ENCODE measurements around the gene MAGI2.

Gene MAGI2

DNA sequence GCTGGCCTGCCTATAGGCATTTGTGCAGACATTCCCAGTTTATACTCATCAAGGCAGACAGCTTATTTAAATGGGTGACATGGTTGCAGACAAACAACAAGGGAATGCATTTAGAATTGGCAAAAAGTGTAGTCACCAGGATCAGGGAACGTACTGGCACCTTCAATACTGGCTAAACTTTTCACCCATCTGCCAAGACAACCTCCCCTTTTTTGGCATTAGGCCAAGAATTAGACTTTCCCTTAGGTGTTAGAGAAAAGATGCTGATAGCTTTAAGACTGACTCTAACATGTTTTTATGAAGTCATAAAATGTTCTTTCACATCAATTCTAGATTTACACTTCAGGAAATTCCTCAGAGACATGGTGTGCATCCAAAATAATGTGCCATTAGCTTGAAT is 1289.0 kb downstream of the MAGI2 start:
- DNase-seq, result no peak

DNA sequence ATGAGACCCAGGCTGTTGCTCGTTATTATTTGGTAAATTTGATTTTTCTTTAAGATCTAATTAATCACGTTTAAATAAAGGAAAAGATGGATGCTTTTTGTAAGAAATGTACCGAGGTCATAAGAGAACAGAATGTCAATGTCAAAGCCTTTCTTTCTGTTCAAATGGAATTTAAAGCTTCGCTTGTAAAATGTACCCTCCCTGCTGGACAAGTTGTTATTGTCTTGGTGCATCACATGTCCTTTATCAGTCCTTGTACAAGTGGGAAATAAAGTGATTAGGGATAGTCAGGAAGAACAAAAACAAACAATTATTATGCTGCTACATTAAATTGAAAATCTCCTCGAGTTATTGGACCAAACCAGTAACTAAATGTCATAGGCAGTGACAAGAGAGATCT is 1291.7 kb downstream of the MAGI2 start:
- DNase-seq, result no peak

- no peak for DNase-seq
Measured at GRCh38 chr7:78159545-78159944, 1293.9 kb downstream of the MAGI2 start.

DNA sequence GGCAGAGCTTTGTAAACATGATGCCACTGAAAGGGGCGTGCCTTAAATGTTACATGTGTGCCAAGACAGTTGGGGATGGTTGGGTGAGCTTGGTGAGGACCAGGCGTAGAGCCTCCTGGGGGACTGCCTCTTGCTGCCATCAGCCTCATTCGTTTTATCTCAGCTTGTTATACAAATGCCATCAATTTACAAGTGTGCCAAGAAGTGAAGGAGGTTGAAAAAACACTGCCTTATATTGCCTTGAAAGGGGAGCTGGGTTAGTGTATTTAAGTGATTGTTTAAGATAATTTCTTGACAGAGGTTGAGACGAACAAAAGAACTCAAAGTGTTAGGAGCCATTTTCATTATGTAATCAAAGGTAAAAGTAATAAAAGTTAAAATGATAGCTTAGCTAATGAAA is 1300.2 kb downstream of the MAGI2 start:
- no peak for DNase-seq

GRCh38 chr7:78151229-78151628 is 1302.2 kb downstream of the MAGI2 start:
- no peak for DNase-seq

GRCh38 chr7:78149787-78150186 is 1303.7 kb downstream of the MAGI2 start:
- no peak for DNase-seq

GRCh38 chr7:78148166-78148894 is 1305.1 kb downstream of the MAGI2 start:
- DNase-seq, result no peak

GRCh38 chr7:78146546-78146945 is 1306.9 kb downstream of the MAGI2 start:
- no peak for DNase-seq

- DNase-seq, result no peak
Measured at GRCh38 chr7:78143661-78144060, 1309.8 kb downstream of the MAGI2 start.

DNA sequence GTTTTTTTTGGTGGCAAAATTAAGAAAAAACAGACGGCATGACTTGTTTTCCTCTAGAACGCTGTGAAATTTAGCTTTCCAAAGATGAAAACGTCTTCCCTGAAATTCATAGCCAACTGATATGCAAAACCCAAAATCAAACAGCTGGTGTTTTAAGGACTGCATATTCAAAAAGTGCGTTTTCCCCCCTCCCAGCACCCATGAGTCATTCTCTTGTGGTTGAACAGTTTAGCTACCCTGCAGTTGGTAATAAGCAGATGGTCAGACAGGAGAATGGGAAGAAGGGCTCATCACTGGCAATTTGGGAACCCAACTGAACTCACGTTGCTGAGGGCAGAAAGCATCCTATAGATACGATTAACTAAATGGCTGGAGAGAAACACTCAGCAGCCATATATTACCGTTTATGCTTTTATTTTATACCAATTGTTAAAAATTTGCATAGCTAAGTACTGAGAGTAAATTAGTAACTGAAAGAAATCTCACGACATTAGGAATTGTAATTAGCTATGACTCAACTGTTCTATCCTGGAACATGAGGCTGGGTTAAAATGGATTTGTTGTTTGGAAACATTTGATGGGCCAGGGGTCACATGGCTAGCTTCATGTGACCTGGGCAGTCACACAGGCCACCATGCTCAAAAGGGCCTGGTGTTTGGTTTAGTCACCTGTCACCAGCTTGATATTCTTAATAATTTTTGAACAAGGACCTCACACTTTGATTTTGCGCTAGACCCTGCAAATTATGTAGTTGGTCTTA is 1311.8 kb downstream of the MAGI2 start:
- no peak for DNase-seq

GRCh38 chr7:78140109-78140508 is 1313.4 kb downstream of the MAGI2 start:
- no peak for DNase-seq

DNA sequence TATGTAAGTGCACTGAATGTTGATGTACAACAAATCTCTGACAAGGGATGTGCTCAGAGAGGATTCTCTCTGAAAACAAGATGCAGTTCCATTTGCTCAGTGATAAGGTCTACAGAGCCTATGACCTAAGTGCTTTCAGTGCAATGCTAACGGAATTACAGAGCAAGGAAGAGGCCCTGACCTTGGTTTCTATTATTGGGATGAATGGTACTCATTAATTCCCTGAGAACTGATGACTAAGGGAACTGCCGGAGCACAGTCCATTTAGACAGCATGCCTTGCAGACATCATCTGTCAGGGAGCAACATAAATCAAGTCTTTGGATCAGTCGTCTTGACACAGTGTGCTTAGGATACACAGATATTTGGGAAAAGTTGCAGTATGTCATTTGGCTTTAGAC is 1314.1 kb downstream of the MAGI2 start:
- DNase-seq, result no peak

DNA sequence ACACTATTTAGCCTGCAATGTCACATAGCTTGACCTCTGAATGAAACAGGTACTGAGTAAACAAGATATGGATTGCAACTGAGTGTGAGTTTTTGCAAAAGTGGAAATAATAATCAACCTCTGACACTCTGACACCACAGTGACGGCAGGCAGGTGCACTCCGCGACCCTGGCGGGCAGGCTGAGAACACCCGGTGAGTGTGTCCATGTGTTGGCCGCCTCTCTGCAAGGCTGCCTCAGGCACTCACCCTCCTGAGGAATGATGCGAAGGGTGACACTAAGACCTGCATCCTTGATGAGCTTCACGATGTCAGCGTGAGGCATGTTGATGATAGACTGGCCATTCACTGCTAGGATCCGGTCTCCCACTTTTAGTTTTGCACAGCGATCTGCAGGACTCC is 1318.7 kb downstream of the MAGI2 start:
- DNase-seq, result no peak

DNA sequence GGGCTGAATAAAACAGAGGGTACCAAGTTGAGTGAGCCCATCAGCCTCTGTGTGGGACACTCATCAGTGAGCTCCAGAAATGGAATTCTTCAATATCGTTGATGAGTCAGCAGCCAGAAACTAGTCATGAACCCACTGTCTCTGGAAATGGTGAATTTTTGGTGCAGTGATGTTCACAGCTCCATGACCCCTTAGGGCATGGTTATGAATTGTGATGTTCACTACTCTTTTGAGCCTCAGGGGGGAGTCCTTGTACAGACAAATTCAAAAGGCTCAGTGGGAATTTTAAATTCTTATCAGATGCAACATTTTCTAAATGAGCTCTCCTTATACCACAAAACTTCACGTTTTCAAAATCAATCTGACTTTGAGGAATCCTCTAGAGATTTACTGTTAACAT is 1319.2 kb downstream of the MAGI2 start:
- DNase-seq, result no peak

DNA sequence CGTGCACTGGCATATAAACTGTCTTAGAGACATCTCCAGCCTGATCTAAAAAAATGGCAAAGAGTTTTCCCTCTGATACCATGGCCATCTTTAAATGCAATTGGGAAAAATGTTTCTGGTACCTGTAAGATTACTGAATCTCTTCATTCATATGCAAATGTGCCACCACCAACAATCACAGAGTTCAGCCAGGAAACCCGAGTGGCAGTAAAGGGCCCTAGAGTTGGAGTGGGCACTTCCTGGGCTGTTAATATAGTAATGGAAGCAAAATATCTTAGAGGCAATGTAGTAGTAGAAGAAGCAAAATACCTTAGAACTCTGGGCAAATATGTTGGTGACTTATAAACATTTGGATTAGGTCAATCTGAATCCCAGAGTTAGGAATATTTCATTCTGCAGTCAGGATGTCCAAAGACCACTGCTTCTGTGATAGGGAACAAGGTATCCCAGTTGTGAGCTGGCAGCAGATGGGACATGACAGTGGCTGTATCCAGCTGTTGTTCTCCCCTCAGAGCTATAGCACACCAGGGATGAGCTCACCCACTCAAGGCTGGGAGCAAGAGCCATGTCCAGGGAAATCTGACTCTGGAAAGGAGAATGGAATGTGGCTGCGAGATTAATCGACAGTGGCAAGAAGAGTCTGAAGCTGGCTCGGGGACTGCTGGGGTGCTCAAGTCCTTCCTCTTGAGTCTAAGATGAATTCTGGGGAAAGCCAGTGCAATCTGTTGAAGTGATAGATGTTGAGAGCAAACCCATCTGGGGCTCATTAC is 1322.8 kb downstream of the MAGI2 start:
- no peak for DNase-seq

GRCh38 chr7:78129865-78130264 is 1323.6 kb downstream of the MAGI2 start:
- DNase-seq, result no peak

- no peak for DNase-seq
Measured at GRCh38 chr7:78127009-78127408, 1326.5 kb downstream of the MAGI2 start.

- no peak for DNase-seq
Measured at GRCh38 chr7:78125884-78126283, 1327.6 kb downstream of the MAGI2 start.

GRCh38 chr7:78124216-78124615 is 1329.3 kb downstream of the MAGI2 start:
- no peak for DNase-seq

DNA sequence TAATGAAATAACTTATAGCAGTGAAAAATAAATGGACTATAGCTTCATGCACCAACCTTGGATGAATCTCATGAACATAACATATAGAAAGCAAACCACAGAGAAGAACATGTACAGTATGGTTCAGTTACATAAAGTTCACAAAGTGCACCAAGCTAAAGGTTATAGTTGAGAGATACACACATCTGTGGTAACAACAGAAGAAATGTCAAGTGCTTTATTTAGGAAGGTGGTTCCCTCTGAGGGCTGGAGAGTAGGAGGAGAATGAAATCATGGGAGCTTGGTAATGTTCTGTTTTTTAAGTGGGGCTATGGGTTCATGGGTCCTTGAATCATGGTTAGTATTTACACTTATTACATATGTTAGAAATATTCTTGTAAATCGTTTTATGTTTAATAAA is 1331.6 kb downstream of the MAGI2 start:
- no peak for DNase-seq

DNA sequence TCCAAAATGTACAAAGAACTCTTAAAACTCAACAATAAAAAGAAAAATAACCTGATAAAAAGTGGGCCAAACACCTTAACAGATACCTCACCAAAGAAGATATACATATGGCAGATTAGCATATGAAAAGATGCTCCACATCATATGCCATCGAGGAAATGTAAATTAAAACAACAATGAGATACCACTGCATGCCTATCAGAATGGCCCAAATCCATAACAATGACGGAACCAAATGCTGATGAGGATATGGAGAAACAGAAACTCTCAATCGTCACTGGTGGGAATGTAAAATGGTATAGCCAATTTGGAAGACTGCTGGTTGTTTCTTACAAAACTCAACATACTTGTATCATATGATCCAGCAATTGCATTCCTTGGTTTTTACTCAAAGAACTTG is 1335.0 kb downstream of the MAGI2 start:
- no peak for DNase-seq

GRCh38 chr7:78115876-78116275 is 1337.6 kb downstream of the MAGI2 start:
- DNase-seq, result no peak

- no peak for DNase-seq
Measured at GRCh38 chr7:78114993-78115392, 1338.5 kb downstream of the MAGI2 start.

GRCh38 chr7:78112488-78112887 is 1341.0 kb downstream of the MAGI2 start:
- no peak for DNase-seq

Measured in CD4-positive, alpha-beta T cell treated with Interleukin-17A for 4 hours (primary cell).